PC-9 (cell line): ENCODE data around the gene SLC26A11. TPM values are rescaled to one million over a fixed set of nuclear protein-coding genes. Genes with fewer than 3 reads are reported as not detected.

ENCODE experiments used
- BruUV-seq: library from RNA; stranded (reverse); fragments of 400-500 nt; replicated peaks from 2 replicates; lab custom pipeline; 2021; lab: Mats Ljungman, UMichigan
- CTCF ChIA-PET: fragments of 300-600 bp; sonication (Branson Sonifier 250); formaldehyde crosslinking; loops from one replicate; lab custom pipeline; 2022; ENCODE audit warnings: antibody characterized with exemption; lab: Charles Lee
- POLR2A ChIA-PET: fragments of 300-600 bp; sonication (Branson Sonifier 250); formaldehyde crosslinking; loops from one replicate; lab custom pipeline; 2022; ENCODE audit warnings: antibody characterized with exemption; ENCODE audit not compliant: unreplicated experiment; lab: Charles Lee
- DNase-seq, 2 experiments: peaks; one replicate each; pipeline versions ENCODE4 v3.0.0 to v3.0.0-alpha.2; 2015 to 2022; ENCODE audit warnings: mixed read lengths in 1 of 2
- H2AFZ ChIP-seq: fragments of 200-600 bp; sonication (generic); 2 replicates; pipeline ENCODE4 v1.8.1; 2017; ENCODE audit warnings: antibody characterized with exemption
- H3F3A ChIP-seq: fragments of 200-600 bp; sonication (generic); 2 replicates; pipeline ENCODE4 v1.8.1; 2017; ENCODE audit warnings: antibody characterized with exemption, mild to moderate bottlenecking, low read depth; ENCODE audit not compliant: insufficient read depth
- H3K27ac ChIP-seq: fragments of 200-600 bp; sonication (generic); 2 replicates; pipeline ENCODE4 v1.6.1; 2016; ENCODE audit warnings: mixed run types
- H3K27me3 ChIP-seq: fragments of 200-600 bp; sonication (generic); 2 replicates; pipeline ENCODE4 v1.6.1; 2016; ENCODE audit warnings: low read depth, mixed run types; ENCODE audit not compliant: insufficient read depth
- H3K36me3 ChIP-seq: fragments of 200-600 bp; sonication (generic); 2 replicates; pipeline ENCODE4 v1.6.1; 2016; ENCODE audit warnings: low read depth, mixed run types
- H3K4me1 ChIP-seq: fragments of 200-600 bp; sonication (generic); replicated peaks from 2 replicates; pipeline ENCODE4 v1.6.1; 2016; ENCODE audit warnings: mixed run types; ENCODE audit not compliant: insufficient read depth
- H3K4me2 ChIP-seq: fragments of 200-600 bp; sonication (generic); 2 replicates; pipeline ENCODE4 v1.6.1; 2017; ENCODE audit warnings: mixed run types
- H3K4me3 ChIP-seq: fragments of 200-600 bp; sonication (generic); 2 replicates; pipeline ENCODE4 v1.6.1; 2016; ENCODE audit warnings: mixed run types
- H3K79me2 ChIP-seq: fragments of 200-600 bp; sonication (generic); 2 replicates; pipeline ENCODE4 v1.6.1; 2017; ENCODE audit warnings: low read depth, mixed run types
- H3K9me2 ChIP-seq: fragments of 200-600 bp; sonication (generic); 2 replicates; pipeline ENCODE4 v1.8.1; 2017; ENCODE audit warnings: mild to moderate bottlenecking; ENCODE audit not compliant: insufficient read depth
- H3K9me3 ChIP-seq: fragments of 200-600 bp; sonication (generic); 2 replicates; pipeline ENCODE4 v1.8.1; 2016; ENCODE audit warnings: low read depth; ENCODE audit not compliant: insufficient read depth
- H4K20me1 ChIP-seq: fragments of 200-600 bp; sonication (generic); 2 replicates; pipeline ENCODE4 v1.8.1; 2017; ENCODE audit not compliant: insufficient read depth
- CTCF ChIP-seq: fragments of 200-600 bp; sonication (generic); conservative IDR thresholded peaks from 2 replicates; pipeline ENCODE4 v1.6.1; 2017; ENCODE audit warnings: mixed run types, antibody characterized with exemption, mild to moderate bottlenecking, moderate library complexity
- EZH2 ChIP-seq: fragments of 200-600 bp; sonication (generic); IDR thresholded peaks from 2 replicates; pipeline ENCODE4 v1.8.0; 2017; ENCODE audit warnings: antibody characterized with exemption, low read depth
- intact Hi-C: fragments of 100-400 bp; cut with micrococcal nuclease; formaldehyde crosslinking; loops from one replicate; pipeline ENCODE4 v1.10.0; 2022; ENCODE audit not compliant: unreplicated experiment
- total RNA-seq: library from RNA; stranded (reverse); gene quantifications from 2 replicates; pipeline ENCODE4 v1.2.3, GENCODE V29; 2021

SLC26A11 gene
- total RNA-seq, 1 experiment from 2014 or later, result 12.4 TPM

GRCh38 chr17:80294653-80295052 is 74.4 kb downstream of the SLC26A11 start:
- no peak for DNase-seq
- Histone ChIP-seq H4K20me1 (no peaks in the 10 kb centered on the region), H3K79me2 (no peaks in the 10 kb centered on the region), H3K27me3 (no peaks in the 10 kb centered on the region), H3K9me2 (no peaks in the 10 kb centered on the region), H3K36me3 (0 out of 2 replicates have a peak, but pooled peaks cover 2% of the 10 kb centered on the region), H3K27ac (no peak overlapping the region), H3K4me3 (no peak overlapping the region), H3K4me1 (no peaks in the 10 kb centered on the region), H2AFZ (no peak overlapping the region), H3K9me3 (no peaks in the 10 kb centered on the region), H3F3A (no peaks in the 10 kb centered on the region), H3K4me2 (no peak overlapping the region)
- intact Hi-C loops, result no loop called here
- CTCF ChIA-PET, result no interaction called here
- POLR2A ChIA-PET, result no interaction called here
- BruUV-seq, result no TSS peak
- TF ChIP-seq CTCF, result no peak
- no peak for TF ChIP-seq EZH2

- no peak overlapping the region for H3K4me2 ChIP-seq
- no peaks in the 10 kb centered on the region for H3K4me1 ChIP-seq
- H2AFZ ChIP-seq, result no peak overlapping the region
- H4K20me1 ChIP-seq, result no peaks in the 10 kb centered on the region
- BruUV-seq, result no TSS peak
- DNase-seq, result no peak
- ChIA-PET CTCF (no interaction called here), POLR2A (no interaction called here)
- H3K27ac ChIP-seq, result no peak overlapping the region
- intact Hi-C loops, result no loop called here
- no peaks in the 10 kb centered on the region for H3K9me3 ChIP-seq
- no peak overlapping the region for H3K4me3 ChIP-seq
- H3K27me3 ChIP-seq, result no peaks in the 10 kb centered on the region
- no peak for TF ChIP-seq EZH2
- no peak for TF ChIP-seq CTCF
- 0 out of 2 replicates have a peak, but pooled peaks cover 6% of the 10 kb centered on the region for H3K36me3 ChIP-seq
- H3K79me2 ChIP-seq, result no peaks in the 10 kb centered on the region
- no peaks in the 10 kb centered on the region for H3F3A ChIP-seq
- no peaks in the 10 kb centered on the region for H3K9me2 ChIP-seq
These were observed 74.9 kb downstream of the SLC26A11 start for GRCh38 chr17:80295146-80295545.

GRCh38 chr17:80295559-80295958 is 75.3 kb downstream of the SLC26A11 start:
- Histone ChIP-seq H3K79me2 (no peaks in the 10 kb centered on the region), H4K20me1 (no peaks in the 10 kb centered on the region), H3K27ac (no peak overlapping the region), H3K27me3 (no peaks in the 10 kb centered on the region), H3K9me2 (no peaks in the 10 kb centered on the region), H3K36me3 (0 out of 2 replicates have a peak, but pooled peaks cover 6% of the 10 kb centered on the region), H3K9me3 (no peaks in the 10 kb centered on the region), H2AFZ (no peak overlapping the region), H3K4me3 (no peak overlapping the region), H3K4me2 (no peak overlapping the region), H3F3A (no peaks in the 10 kb centered on the region), H3K4me1 (no peaks in the 10 kb centered on the region)
- DNase-seq, result no peak
- intact Hi-C loops, result no loop called here
- ChIA-PET CTCF (no interaction called here), POLR2A (no interaction called here)
- BruUV-seq, result no TSS peak
- TF ChIP-seq CTCF (no peak), EZH2 (no peak)
